GM19452 (cell line): ENCODE measurements around the gene ANKFN1.
A peak's percentile ranks its signal among the peaks of the same experiment; 100 is the strongest.

Source experiments
- ATAC-seq: cut with Tn5 transposase; IDR thresholded peaks from one replicate; pipeline ENCODE4 v1.9.1; 2021; ENCODE audit not compliant: unreplicated experiment

The ANKFN1 gene, protein sequence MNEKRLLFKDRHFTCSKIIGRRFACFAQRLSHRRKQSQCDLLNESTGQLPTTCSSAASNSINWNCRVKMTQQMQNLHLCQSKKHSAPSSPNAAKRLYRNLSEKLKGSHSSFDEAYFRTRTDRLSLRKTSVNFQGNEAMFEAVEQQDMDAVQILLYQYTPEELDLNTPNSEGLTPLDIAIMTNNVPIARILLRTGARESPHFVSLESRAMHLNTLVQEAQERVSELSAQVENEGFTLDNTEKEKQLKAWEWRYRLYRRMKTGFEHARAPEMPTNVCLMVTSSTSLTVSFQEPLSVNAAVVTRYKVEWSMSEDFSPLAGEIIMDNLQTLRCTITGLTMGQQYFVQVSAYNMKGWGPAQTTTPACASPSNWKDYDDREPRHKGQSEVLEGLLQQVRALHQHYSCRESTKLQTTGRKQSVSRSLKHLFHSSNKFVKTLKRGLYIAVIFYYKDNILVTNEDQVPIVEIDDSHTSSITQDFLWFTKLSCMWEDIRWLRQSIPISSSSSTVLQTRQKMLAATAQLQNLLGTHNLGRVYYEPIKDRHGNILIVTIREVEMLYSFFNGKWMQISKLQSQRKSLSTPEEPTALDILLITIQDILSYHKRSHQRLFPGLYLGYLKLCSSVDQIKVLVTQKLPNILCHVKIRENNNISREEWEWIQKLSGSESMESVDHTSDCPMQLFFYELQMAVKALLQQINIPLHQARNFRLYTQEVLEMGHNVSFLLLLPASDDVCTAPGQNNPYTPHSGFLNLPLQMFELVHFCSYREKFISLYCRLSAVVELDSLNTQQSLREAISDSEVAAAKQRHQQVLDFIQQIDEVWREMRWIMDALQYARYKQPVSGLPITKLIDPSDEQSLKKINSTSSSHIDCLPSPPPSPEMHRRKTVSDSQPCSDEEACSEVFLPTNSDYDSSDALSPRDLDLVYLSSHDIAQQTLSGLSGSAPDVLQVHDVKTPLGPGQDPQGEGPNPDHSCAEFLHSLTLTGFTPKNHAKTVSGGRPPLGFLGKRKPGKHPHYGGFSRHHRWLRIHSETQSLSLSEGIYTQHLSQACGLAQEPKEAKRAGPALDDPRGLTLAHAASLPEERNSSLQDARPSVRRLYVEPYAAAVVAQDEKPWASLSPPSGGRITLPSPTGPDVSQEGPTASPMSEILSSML

GRCh38 chr17:56152874-56153602, at the start of gene ANKFN1:
ANKFN1 (plus strand) TSS chr17:56153475; CDS start chr17:56212668, 59,193 bp downstream.
- ATAC-seq, result no peak

- ATAC-seq, result peak; percentile 90
Observed at GRCh38 chr17:56108811-56109284, 44.4 kb upstream of the ANKFN1 start.

DNA sequence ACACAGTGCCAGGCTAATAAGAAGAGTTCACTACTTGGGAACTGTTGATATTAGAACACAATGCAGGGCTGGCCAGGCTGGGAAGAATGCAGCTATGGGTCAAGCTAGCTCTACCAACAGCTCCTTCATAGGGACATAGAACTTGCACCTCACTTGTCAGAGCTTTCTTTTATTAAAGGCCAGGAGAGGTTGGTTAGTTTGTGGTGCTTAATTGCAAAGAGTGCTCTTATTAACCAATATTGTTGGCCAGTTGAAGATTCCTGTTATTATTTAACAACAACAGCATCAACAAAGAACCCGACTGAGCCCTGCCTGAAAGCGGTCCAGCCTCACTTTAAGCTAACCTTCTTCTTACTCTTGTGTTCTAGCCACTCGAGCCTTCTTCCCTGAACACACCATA, 43.4 kb upstream of the ANKFN1 start:
- ATAC-seq, result no peak

- no peak for ATAC-seq
Observed at GRCh38 chr17:56110463-56111135, 42.7 kb upstream of the ANKFN1 start.

DNA sequence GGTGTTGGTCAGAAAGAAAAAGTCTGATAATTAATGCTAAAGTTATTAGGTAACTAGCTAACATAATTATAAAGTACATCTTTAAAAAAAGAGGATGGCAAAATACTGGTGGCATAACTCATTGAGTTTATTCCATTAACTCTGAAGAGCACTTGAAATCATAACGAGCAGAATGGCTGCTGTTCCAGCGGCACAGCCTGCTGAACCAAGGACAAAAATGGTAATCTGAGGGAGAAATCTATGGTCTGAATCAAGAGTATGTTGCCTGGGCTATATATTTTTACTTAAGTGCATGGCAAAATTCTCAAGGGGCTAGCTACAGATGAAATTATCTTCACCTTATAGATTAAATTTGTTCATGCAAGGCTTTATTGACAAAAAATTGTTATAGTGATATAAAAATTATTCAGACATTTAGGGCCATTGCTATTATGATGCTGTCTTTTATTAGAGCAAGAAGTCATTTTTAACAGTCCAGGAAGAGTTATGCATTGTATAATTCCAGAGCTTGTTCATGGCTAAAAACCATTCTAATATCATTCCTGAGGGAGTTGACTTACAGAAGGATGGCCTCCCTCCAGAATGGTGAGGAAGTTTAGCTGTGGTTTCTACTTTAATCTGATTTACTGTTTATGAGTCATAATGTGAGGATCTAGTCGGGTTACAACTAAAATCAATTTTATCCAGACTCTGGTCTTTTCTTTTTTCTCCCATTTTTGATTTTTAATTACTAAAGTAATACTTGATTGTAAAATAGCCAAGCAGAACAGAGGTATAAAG, 41.4 kb upstream of the ANKFN1 start:
- no peak for ATAC-seq

GRCh38 chr17:56113486-56113885, 39.8 kb upstream of the ANKFN1 start:
- no peak for ATAC-seq

DNA sequence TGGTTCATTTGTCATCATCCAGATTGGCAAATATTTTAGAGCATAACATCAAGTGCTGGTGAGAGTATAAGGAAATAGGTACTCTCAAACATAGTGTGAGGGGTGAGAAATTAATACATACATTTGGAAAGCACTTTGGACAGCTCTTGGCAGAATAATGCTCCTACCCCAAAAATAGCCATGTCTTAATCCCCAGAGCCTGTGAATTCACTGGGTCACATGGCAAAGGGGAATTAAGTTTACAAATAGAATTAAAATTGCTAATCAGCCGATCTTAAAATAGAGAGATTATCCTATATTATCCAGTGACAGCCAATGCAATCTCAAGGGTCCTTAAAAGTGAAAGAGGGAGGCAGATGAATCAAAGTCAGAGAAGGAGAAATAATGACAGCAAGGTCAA, 38.8 kb upstream of the ANKFN1 start:
- ATAC-seq, result no peak

DNA sequence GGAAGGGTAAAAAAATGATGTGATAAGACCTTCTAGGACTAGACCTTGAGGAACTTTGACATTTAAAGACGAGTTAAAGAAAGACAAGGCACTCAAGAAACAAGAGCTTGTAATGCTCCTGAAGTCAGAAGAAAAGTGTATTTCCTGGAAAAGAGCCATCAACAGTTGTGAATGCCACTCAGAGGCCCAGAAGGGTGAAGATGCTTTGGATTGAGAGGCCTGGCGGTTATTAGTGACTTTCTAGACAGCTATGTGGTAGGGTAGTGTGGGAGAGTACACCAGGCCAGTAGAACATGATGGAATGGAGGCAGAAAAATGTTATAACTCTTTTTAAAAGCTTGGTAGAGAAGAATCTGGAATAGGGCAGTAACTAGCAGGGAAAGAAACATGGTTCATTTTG, 34.1 kb upstream of the ANKFN1 start:
- no peak for ATAC-seq

DNA sequence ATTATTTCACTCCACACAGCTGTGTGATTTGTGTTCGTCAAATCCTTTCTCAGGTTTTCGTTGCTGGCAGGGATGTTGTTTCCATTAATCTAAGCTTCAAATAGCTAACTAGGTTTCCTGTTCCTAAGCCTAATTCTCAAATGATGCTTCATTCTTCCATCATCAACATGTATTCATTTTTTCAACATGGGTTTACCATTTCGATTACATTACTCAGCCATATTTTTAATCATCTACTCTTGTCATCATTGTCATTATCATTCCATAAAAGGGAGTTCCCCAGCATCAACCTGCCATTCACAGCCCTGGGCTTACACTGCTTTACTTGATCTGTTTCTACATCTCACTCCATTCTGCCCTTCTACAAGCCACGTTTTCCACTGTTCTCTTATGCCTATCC, 33.3 kb upstream of the ANKFN1 start:
- ATAC-seq, result no peak

DNA sequence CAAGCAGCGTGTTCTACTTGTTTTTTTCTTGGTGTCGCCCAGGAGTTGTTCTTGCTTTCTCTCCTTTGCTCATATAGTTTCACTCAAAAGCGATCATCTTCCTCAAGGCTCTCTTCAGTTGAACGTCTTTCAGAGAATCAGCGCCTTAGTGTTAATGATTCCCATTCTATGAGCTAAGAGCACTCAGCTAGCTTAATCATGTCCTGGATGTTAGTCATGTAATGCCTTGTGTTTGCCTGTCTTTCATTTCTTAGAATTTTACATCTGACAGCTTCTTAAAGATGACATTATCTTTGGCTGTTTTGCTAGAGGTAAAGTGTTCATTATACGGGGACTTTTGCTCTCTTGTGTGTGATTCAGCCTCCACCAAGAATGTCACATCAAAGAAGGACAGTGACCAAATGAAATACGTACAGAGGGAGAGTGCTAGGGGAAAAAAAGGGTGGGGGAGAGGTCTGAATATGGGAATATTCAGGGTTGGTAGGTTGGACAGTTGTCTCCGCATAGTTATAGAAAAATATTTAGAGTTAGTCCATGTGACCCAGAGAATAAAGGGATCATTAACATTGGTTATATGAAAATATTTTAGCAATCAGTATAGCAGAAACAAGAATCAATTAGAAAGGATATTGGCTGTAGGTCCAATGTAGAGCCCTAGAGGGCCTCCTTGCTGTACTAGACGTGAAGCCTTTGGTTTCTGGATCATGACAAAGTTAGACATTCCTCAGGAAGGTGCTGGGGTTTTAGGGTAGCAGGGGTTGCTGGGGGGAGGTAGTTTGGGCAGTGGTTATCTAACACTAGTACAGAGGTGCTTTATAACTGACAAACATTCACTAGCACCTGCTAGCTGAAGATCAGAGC, 31.9 kb upstream of the ANKFN1 start:
- ATAC-seq, result no peak

GRCh38 chr17:56125830-56126819, 27.1 kb upstream of the ANKFN1 start:
- no peak for ATAC-seq

- ATAC-seq, result no peak
Observed at GRCh38 chr17:56130026-56130425, 23.2 kb upstream of the ANKFN1 start.

DNA sequence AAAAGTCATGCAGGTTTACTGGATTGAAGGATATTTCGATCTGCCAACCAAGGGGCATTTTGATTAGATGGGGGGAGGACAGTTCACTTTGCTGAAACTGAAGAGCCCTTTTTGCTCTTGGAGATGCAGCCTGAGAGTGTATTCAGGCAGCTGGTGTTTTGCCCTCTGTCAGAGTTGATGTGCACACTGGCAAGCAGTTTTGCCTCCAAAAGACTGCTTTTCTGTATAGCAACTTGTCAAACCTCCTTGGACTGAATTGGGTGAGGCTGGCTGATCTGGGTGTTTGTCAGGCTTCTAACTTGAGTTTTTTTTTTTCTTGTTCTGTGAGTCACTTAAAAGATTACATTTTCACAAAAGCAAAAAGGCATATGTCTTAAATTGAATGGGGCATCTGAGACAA, 22.6 kb upstream of the ANKFN1 start:
- ATAC-seq, result no peak

- ATAC-seq, result no peak
Observed at GRCh38 chr17:56131431-56131830, 21.8 kb upstream of the ANKFN1 start.

DNA sequence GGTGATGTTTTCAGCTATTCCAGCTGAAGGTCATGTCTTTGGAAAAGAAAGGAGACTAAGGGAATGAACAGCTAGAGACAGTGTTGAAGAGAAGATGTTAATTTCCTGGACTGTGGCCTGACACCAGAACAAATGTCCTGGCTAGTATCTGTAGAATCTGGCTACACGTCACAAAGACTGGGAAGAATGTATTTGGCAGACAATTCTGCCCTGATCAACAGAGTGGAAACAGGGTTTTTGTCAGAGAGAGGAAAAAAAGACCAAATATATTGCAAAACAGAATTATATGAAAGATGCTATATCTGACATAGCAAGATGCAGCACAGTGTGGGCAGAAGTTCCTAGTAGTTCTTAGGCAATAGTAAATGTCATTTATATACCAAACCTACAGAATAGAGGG, 17.0 kb upstream of the ANKFN1 start:
- ATAC-seq, result no peak

DNA sequence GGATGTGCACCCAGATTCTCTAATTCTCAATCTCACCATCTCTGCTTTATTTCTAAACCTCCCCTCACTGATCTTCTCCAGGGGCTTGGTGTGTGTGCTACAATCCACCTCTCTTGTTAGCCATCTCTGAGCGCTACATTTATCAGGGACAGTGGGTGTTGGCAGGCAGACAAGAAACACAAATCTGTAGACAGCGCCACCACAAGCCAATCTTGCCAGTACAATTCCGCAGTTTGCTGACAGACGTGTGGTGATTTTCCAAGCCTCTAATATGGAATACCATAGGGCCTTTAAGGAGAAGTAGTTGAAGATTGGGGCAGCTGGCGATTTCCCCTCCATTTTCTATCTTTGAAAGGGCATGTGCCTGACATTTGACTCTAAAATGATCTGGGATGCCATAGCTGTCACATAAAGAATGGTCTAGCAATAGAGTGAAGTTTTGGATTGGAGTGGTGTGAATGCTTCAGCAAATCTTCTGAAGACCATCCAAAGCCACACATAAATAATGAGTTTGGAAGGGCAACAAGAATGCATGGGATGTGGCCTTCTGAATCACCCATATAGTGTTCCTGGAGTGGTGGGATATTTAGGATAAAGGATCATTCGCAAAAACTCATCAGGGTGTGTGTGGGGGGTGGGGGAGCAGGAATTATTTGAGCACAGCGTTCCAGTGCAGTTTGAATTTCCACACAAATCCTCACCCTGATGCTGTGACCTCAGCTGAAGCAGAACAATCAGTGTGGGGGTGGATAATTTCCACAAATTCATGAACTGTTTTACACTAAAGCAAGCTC, 12.0 kb upstream of the ANKFN1 start:
- ATAC-seq, result no peak
